Measurements from ENCODE around the gene LRP11. TPM values are rescaled to one million over a fixed set of nuclear protein-coding genes. Genes with fewer than 3 reads are reported as not detected.
"Not testable (repeated sequence)": the region's sequence is repeated elsewhere in the genome, so short reads cannot be mapped to it uniquely, and the experiment has no call there.

Gene LRP11
- polyA plus RNA-seq, 3 donors = 2.2 to 11.6 (median 10.7) TPM

DNA sequence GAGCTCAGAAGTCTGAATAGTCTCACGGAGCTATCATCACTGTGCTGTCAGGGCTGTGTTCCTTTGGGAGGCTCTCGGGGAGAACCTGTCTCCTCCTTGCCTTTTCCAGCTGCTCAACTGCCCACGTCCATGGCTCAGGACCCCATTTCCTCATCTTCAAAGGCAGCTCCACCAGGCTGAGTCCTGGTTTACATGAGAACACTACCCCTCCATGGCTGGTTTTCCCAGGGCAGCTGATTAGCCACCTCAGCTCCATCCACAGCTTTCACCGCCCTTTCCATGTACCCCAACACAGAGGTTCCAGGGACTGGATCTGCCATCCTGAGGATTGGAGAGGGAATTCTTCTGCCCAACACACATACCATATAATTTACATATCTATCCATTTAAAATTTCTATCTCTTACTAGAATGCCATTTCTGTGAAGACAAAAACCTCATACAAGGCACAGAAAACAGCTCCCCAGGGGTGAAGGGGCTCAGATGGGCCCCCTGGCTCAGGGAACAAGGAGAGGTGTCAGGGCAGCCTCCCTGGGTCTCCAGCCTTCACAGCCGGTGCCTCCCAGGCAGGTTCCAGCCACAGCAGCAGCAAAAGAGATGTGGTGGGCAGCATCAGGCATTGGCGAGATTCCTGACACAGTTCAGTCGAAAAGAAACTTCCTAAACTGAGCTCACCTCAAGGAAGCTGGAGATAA is 35.9 kb upstream of the LRP11 start:
- 87 to 89% (median 89%) methylated on average over 7 of the region's 7 CpGs for WGBS, 3 donors

DNA sequence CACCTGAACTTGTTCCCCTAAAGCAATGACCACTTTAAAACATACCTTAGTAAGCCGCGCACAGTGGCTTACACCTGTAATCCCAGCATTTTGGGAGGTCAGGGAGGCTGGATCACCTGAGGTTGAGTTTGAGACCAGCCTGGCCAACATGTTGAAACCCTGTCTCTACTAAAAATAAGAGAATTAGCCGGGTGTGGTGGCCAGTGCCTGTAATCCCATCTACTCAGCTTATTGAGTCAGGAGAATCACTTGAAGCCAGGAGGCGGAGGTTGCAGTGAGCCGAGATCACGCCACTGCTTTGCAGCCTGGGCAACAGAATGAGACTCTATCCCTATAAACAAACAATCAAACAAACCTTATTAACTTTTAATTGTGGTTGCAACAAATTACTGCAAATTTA is 35.3 kb upstream of the LRP11 start:
- H3K27ac ChIP-seq (ENCODE audit: low read depth, low read length) = no peak overlapping the region
- 89 to 91% (median 90%) methylated on average over 6 of the region's 6 CpGs for WGBS, 3 donors

More for the DNA sequence above, 35.9 kb upstream of the LRP11 start:
- no peak overlapping the region for H3K27ac ChIP-seq (ENCODE audit: low read depth, low read length)

DNA sequence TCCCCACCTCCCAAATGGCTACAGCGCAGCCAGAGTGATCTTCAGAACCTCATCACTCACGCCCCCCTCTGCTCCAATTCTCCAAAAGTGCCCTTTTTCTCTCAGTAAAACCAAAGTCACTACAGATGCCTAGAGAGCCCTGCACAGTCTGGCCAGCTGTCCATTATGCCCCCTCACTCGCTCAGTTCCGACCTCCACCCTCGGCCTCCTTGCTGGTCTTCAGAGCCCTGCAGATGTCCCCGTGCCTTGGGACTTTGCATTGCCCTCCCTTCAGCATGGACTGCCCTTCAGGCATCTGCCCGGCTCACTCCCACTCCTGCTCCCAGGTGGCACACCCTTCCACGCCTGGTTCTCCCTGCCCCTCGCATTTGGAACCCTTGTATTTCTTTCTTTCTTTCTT is 34.8 kb upstream of the LRP11 start:
- WGBS, 3 donors = 91 to 96% (median 95%) methylated on average over 9 of the region's 9 CpGs
- no peak overlapping the region for H3K27ac ChIP-seq (ENCODE audit: low read depth, low read length)

DNA sequence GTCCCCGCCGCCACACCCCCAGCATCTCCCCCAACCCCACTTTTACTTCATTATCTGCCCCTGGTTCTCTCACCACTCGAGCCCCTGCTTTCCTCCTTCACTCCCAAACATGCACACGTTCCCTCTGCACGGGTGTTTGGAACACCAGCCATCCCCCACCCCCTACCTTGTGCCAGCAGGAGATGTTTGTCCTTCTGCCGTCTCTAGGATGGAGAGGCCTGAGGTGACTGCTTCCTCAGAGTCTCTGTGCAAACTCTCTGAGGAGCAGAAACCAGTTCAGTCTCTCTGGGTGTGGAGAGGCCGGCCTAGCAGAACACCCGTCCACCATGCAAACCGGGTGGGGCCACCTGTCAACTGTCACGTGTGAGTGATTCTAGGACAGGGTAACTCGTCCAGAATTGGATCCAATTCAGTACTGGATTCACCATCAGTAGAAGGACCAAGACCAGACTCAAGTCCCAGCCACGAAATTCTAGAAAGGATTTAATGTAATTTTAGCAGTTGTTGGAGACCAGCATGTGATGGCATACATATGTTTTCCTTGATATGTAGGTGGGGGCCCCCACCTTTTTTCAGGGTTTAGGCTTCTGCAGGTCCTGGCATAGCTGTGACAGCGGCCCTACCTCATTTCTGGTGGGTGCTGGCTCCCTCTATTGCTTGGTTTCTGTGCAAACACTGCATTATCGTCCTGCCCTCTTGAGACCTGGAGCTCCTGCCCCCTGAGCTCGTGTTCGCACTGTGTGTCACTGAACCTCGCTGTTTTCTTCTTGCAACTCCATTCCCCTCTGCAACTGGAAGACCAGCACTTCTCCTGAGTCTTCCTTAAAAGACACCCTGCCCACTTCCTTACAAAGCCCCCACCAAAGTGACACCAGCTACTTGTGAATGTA is 33.9 kb upstream of the LRP11 start, which contains the start of gene RAET1E:
TSS of gene RAET1E (minus strand) at position 259 of the 890 bp plus-strand sequence. CDS start 7,212 bp downstream, outside the sequence.
- H3K27ac ChIP-seq (ENCODE audit: low read depth, low read length) = no peak within 1 kb of the TSS
- 76 to 83% (median 77%) methylated on average over 17 of the region's 17 CpGs for WGBS, 3 donors

DNA sequence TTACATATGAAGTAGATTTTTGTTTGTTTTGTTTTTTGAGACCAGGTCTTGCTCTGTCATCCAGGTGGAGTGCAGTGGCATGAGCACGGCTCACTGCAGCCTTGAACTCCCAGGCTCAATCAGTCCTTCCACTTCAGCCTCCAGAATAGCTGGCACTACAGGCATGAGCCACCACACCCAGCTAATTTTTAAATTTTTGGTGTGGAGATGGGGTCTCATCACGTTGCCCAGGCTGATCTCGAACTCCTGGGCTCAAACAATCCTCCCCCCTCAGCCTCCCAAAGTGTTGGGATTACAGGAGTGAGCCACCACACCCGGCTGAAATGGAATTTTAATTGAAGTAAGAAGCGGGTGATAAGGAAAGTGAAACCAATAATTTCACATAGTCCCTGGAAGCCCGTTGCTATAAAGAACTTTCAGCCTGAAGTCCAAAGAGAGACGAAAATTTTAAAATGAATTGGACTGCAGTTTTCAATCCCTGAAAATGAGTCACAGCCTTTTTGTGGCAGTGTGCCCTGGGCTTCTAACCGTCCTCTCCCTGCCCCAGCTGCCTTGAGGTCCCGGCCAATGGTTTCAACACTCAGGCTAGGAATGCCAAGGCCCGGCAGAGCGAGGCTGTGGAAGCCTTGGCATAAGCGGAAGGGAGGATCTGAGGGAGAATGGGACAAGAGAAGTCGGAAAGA is 33.0 kb upstream of the LRP11 start:
- 41 to 72% (median 49%) methylated on average over 13 of the region's 13 CpGs for WGBS, 3 donors
- no peak overlapping the region for H3K27ac ChIP-seq (ENCODE audit: low read depth, low read length)

DNA sequence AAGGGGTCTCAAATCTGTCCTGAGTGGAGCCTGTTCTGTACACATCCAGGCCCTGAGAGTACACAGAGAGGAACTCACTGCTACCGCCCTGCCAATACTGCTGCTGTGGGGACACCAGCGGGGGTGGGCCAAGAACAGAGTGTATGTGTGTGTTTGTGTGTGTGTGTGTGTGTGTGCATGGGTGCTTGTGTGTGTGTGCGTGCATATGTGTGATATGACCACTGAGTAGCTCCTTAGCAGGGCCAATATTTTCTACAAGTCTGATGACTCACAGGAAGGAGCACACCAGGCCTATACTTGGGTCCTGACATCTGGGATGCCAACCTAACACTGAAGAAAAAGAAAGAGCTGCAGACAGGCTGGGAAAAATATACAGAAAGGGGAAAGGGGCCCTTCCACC is 32.3 kb upstream of the LRP11 start:
- H3K27ac ChIP-seq (ENCODE audit: low read depth, low read length) = no peak overlapping the region
- 78 to 93% (median 88%) methylated on average over 3 of the region's 3 CpGs for WGBS, 3 donors

DNA sequence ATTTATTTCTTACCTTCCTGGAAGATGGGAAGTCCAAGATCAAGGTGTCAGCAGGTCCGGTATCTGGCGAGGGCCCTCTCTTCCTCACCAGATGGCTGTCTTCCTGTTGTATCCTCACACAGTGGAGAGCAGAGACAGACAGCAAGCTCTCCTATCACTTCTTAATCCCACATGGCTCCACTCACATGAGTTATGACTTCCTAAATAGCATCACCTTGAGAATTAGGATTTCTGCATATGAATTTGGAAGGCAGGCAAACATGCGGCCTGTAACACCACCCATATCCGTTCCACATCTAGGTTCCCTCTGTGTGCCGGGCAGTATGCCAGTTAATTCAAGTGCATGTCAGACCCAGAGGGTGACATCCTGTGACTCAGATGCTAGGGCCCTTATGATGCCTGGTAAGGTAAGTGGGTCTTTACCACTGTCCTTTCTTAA is 31.7 kb upstream of the LRP11 start:
- no peak overlapping the region for H3K27ac ChIP-seq (ENCODE audit: low read depth, low read length)
- WGBS, 3 donors = 28 to 66% (median 39%) methylated on average over 5 of the region's 5 CpGs

DNA sequence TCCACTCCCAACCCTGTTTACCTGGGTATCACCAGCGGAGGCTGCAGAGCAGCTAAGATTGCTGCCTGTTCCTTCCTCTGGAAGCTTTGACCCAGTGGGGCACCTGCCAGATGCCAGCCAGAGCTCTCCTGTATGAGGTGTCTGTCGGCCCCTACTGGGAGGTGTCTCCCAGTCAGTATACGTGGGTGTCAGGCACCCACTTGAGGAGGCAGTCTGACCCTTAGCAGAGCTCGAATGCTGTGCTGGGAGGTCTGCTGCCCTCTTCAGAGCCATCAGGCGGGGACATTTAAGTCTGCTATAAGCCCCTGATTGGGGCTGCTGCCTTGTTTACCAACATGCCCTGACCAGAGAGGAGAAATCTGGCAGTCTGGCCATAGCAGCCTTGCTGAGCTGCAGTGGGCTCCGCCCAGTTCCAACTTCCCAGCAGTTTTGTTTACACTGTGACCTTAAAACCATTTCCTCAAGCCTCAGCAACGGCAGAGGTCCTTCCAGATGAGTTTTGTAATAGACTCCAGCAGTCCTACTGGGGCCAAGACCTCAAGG is 31.0 kb upstream of the LRP11 start:
- H3K27ac ChIP-seq (ENCODE audit: low read depth, low read length) = no peak overlapping the region
- 32 to 43% (median 35%) methylated on average over 7 of the region's 7 CpGs for WGBS, 3 donors

DNA sequence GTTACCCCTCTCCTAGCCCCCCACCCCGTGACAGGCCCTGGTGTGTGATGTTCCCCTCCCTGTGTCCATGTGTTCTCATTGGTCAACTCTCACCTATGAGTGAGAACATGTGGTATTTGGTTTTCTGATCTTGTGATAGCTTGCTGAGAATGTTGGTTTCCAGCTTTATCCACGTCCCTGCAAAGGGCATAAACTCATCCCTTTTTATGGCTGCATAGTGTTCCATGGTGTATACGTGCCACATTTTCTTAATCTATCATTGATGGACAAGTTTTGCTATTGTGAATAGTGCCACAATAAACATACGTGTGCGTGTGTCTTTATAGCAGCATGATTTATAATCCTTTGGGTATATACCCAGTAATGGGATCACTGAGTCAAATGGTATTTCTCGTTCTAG is 27.7 kb upstream of the LRP11 start:
- not testable (repeated sequence) for H3K27ac ChIP-seq (ENCODE audit: low read depth, low read length)
- 77 to 88% (median 85%) methylated on average over 6 of the region's 6 CpGs for WGBS, 3 donors

DNA sequence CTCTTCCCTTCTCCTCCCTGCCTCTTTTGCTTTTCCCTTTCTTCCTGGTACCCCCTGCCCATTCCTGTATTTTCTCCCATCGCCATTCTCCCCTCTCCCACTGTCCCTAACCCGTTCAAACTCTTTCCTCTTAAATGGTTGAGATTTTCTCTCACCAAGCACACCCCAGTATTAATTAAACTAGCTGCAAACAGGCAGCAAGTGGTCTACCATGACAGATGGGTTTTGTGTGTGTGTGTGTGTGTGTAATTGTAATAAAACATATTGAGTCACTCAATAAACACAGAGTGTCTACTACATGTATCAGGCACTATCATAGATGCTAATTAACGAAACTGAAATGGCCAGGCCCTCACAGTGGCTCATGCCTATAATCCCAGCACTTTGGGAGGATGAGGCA is 27.1 kb upstream of the LRP11 start:
- 75 to 94% (median 86%) methylated on average over 3 of the region's 3 CpGs for WGBS, 3 donors
- no peak overlapping the region for H3K27ac ChIP-seq (ENCODE audit: low read depth, low read length)

DNA sequence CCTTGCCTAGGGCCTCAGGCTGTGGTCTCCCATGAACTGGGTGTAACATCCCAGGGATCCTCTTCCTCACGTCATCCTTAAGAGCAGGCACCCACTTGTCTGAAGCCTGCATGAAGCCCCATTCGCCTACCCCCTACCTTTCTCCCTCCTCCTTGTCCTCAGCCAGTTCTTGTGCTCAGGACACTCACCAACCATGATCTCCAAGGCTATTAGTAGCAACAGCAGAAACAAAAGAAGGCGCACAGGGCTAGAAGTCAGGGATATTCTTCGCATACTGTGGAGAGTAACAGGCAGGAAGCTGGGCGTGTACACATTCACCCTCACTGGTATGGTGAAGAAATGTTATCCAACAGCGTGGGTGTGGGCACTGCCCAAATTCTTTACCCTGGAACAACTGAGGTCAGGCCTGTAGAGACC is 26.5 kb upstream of the LRP11 start:
- 61 to 80% (median 67%) methylated on average over 6 of the region's 6 CpGs for WGBS, 3 donors

DNA sequence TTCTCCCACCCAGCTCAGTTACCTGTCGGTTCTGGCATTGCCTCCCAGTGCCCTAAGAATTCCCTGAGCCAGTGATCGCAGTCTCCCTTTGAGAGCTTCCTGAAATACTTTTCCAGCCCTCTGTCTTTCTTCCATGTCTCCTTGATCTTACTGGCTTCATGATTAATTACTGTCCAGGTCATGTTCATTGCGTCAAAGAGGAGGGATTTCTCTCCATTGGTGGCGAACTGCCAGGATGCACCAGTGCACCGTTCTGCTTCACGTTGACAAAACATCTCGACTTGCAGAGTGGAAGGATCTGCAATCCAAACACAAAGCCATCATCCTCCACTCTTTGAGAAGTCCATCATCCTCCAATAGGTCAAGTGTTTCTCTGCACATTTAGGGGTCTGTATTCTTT is 25.2 kb upstream of the LRP11 start:
- 71 to 89% (median 73%) methylated on average over 7 of the region's 7 CpGs for WGBS, 3 donors

More for the DNA sequence above, 26.5 kb upstream of the LRP11 start:
- no peak overlapping the region for H3K27ac ChIP-seq (ENCODE audit: low read depth, low read length)

DNA sequence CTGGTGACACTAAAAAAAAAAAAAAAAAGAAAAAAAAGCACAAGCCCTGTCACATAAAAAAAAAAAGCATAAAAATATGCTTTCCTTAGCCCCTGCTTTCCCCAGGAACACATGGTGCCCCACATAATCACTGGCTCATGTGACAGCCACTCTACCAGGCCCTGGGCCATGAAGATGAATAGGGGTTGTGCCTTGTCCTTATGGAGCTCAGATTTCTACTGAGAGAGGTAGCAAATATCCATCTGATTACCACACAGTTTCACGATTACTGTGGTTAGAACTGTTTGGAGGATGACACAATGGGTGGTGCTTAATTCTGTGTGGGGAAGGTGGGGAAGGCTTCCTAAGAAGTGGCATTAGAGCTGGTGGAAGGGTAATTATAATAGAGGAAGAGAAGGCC is 24.5 kb upstream of the LRP11 start:
- whole genome bisulfite sequencing, 3 donors = 31 to 59% (median 43%) methylated on average over 1 of the region's 1 CpG
- H3K27ac ChIP-seq (ENCODE audit: low read depth, low read length) = no peak overlapping the region

More for the DNA sequence above, 25.2 kb upstream of the LRP11 start:
- H3K27ac ChIP-seq (ENCODE audit: low read depth, low read length) = no peak overlapping the region

DNA sequence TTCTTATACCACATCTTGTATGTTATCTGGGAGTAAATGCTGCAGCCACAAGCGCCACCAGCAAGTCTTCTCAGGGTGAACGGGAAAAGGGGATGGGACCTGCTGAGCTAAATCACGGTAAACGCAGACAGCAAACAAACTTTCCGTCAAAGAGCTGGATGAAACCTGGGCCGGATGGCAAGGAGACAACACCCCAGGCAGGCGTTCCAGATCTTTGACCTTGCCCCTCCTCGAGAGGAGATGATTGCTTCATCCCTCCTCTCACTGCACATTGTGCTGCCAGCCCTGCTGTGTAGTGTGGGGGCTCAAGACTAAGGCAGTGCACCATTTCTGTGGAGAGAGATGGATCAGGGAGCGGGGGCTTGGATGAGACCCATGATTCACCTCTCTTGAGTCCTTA is 23.9 kb upstream of the LRP11 start:
- no peak overlapping the region for H3K27ac ChIP-seq (ENCODE audit: low read depth, low read length)
- WGBS, 3 donors = 63 to 80% (median 78%) methylated on average over 9 of the region's 9 CpGs

DNA sequence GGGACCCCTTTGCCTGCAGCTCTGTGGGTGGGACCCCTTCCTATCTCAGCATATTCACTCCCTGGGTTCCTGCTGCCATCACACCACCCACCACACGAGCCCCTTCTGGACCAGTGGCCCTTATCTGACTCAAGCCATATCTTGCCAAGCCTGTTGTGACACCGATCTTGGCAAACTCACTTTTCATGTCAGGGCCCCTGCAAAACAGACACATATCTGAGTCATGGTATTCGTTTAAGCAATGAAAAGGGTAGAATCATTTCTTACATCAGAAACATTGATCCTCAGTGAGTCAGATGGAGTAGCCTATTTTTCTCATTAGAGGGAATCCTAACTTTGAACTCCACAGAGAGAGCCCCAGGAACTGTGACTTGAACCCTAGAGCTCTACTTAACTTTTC is 23.2 kb upstream of the LRP11 start:
- 51 to 80% (median 65%) methylated on average over 3 of the region's 3 CpGs for WGBS, 3 donors

DNA sequence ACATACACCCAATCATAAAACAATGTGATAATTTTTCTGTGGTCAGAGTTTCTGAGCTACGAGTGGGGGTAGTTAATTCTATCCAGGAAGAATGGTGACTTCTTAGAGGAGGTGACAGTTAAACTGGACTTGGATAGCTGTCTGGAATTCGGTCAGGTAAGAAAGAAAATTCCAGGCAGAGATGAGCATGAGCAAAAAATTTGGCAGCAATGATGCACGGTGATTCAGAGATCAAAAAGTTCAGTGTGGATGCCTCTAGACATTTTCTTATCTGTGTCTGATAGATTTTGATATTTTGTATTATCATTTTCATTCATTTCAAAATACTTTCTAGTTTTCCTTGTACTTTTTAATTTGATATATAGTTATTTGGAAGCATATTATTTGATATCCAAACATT is 21.7 kb upstream of the LRP11 start:
- WGBS, 3 donors = 82 to 87% (median 84%) methylated on average over 3 of the region's 3 CpGs

More for the DNA sequence above, 23.2 kb upstream of the LRP11 start:
- no peak overlapping the region for H3K27ac ChIP-seq (ENCODE audit: low read depth, low read length)

DNA sequence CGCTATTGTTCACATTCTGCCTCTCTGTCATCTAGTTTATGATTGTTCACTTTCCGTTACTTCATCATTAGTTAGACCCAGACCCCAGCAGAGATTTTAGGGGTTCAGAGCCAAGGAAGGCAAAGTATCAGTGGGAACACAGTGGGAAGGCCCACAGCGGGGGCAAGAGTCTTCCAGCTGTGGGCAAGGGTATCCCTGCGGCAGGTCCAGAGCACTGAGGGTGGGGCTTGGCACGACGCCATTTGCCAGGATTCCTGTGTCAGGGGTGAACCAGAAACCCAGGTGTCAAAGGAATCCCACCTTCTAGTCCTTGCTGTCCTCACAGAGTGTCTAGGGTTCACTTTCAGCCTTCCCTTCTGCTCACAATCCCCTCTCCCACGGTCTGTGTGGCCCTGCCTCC is 20.5 kb upstream of the LRP11 start:
- H3K27ac ChIP-seq (ENCODE audit: low read depth, low read length) = no peak overlapping the region
- 69 to 75% (median 72%) methylated on average over 7 of the region's 7 CpGs for WGBS, 3 donors

More for the DNA sequence above, 21.7 kb upstream of the LRP11 start:
- no peak overlapping the region for H3K27ac ChIP-seq (ENCODE audit: low read depth, low read length)

DNA sequence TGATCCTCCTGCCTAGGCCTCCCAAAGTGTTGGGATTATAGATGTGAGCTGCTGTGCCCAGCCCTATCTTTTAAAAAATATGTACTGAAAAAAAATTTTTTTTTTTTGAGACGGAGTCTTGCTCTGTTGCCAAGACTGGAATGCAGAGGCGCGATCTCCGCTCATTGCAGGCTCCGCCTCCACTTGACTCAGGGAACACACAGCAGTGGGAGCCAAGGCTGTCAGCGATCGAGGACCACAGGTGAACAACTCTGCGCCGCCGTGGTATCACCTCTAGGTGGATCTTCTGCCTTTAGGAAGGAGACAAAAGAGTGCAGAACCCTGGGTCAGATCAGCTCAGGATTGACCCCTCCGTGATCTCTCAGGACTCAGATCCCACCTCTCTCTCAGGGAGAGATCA is 20.1 kb upstream of the LRP11 start:
- H3K27ac ChIP-seq (ENCODE audit: low read depth, low read length) = no peak overlapping the region
- 47 to 63% (median 47%) methylated on average over 11 of the region's 11 CpGs for WGBS, 3 donors

DNA sequence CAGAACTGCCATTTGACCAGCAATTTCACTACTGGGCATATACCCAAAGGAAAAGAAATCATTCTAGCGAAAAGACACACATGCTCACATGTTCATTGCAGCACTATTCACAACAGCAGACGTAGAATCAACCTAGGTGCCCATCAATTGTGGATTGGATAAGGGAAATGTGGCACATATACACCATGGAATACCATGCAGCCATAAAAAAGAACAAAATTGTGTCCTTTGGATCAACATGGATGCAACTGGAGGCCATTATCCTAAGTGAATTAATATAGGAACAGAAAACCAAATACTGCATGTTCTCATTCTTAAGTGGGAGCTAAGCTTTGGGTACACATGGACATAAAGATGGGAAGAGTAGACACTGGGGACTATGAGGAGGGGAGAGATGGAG is 17.7 kb upstream of the LRP11 start:
- 77 to 93% (median 87%) methylated on average over 2 of the region's 2 CpGs for WGBS, 3 donors

More for the DNA sequence above, 17.7 kb upstream of the LRP11 start:
- no peak overlapping the region for H3K27ac ChIP-seq (ENCODE audit: low read depth, low read length)

Data from adipose tissue (tissue), 3 donors.